K562 (cell line): ENCODE measurements around the gene MAPT. TPM values are rescaled to one million over a fixed set of nuclear protein-coding genes. Genes with fewer than 3 reads are reported as not detected.

ENCODE experiments used
- ATAC-seq: fragments of 200-7000 bp; cut with Tn5 transposase; 3 replicates; pipeline ENCODE4 v1.9.1; 2020; ENCODE audit warnings: moderate library complexity
- BruUV-seq: library from RNA; stranded (reverse); fragments of 400-500 nt; replicated peaks from 2 replicates; lab custom pipeline; 2021; lab: Mats Ljungman, UMichigan
- CTCF ChIA-PET: fragments of 300-600 bp; formaldehyde crosslinking; extraction: SDS; loops from one replicate; lab custom pipeline; 2021; ENCODE audit warnings: low intra/inter-chr PET ratio; lab: Yijun Ruan, JAX
- POLR2A ChIA-PET: fragments of 300-600, 350-650 bp; sonication (Branson Sonifier 250); formaldehyde crosslinking; extraction: SDS; loops from one replicate; lab custom pipeline; 2021; ENCODE audit warnings: antibody characterized with exemption, inconsistent platforms; lab: Yijun Ruan, JAX
- DNase-seq, 4 experiments: peaks; one replicate each; pipeline versions ENCODE4 v3.0.0 to v3.0.0-alpha.2; 2011 to 2018; ENCODE audit warnings: low spot score in 3 of 4, mixed read lengths in 3 of 4; ENCODE audit errors: extremely low read depth in 1 of 4
- FAIRE-seq: peaks from 2 replicates; lab custom pipeline; 2011; peaks lifted over from hg19 to GRCh38; lab: Jason Lieb, UNC
- H2AFZ ChIP-seq: 2 replicates; pipeline ENCODE4 v1.6.0; 2011; ENCODE audit warnings: low read depth, low read length, control low read depth, inconsistent platforms
- H3K27ac ChIP-seq: fragments of 200-600 bp; 3 replicates; pipeline ENCODE4 v1.8.0; 2011; ENCODE audit warnings: low read depth, mild to moderate bottlenecking, control low read depth, inconsistent platforms, low read length, moderate library complexity, mixed read lengths; ENCODE audit errors: extremely low read depth
- H3K27me3 ChIP-seq, 2 experiments: fragments of 300-600 bp in 1 of 2; 2 replicates in 1 of 2; 3 replicates in 1 of 2; pipeline versions ENCODE4 v1.6.0 to v1.8.0; 2011; ENCODE audit warnings: inconsistent platforms in 2 of 2, low read length in 2 of 2, mild to moderate bottlenecking in 1 of 2, mixed read lengths in 1 of 2, moderate library complexity in 1 of 2; ENCODE audit not compliant: control insufficient read depth in 2 of 2, insufficient read depth in 2 of 2
- H3K36me3 ChIP-seq: fragments of 300-600 bp; 3 replicates; pipeline ENCODE4 v1.8.0; 2011; ENCODE audit warnings: mild to moderate bottlenecking, low read length, inconsistent platforms; ENCODE audit not compliant: control insufficient read depth, insufficient read depth
- H3K4me1 ChIP-seq, 2 experiments: fragments of 200-600 bp in 1 of 2; replicated peaks in 1 of 2; 2 replicates in 1 of 2; 3 replicates in 1 of 2; pipeline versions ENCODE4 v1.5.1 to v1.8.0; 2011; ENCODE audit warnings: inconsistent platforms in 2 of 2, low read length in 2 of 2, mild to moderate bottlenecking in 1 of 2, mixed read lengths in 1 of 2, moderate library complexity in 1 of 2; ENCODE audit not compliant: control insufficient read depth in 2 of 2, insufficient read depth in 2 of 2
- H3K4me2 ChIP-seq: 2 replicates; pipeline ENCODE4 v1.6.1; 2011; ENCODE audit warnings: low read length, control low read depth, inconsistent platforms, mixed read lengths; ENCODE audit not compliant: insufficient read depth
- H3K4me3 ChIP-seq: fragments of 200-600 bp; sonication (generic), shearing (Covaris generic); 2 replicates; pipeline ENCODE4 v1.5.1; 2016; ENCODE audit warnings: control low read depth, inconsistent platforms
- H3K79me2 ChIP-seq: fragments of 200-600 bp; 3 replicates; pipeline ENCODE4 v1.8.0; 2011; ENCODE audit warnings: low read length, inconsistent platforms; ENCODE audit not compliant: control insufficient read depth, insufficient read depth
- H3K9ac ChIP-seq, 2 experiments: 2 replicates each; pipeline versions ENCODE4 v1.6.0 to v1.6.1; 2011; ENCODE audit warnings: low read depth in 2 of 2, low read length in 2 of 2, control low read depth in 1 of 2, inconsistent platforms in 1 of 2, mild to moderate bottlenecking in 1 of 2, mixed read lengths in 1 of 2; ENCODE audit not compliant: insufficient read depth in 1 of 2
- H3K9me1 ChIP-seq: one replicate; pipeline ENCODE4 v1.6.0; 2011; ENCODE audit warnings: inconsistent platforms, mild to moderate bottlenecking, low read length, moderate library complexity; ENCODE audit not compliant: control insufficient read depth, insufficient read depth
- H3K9me3 ChIP-seq: replicated peaks from 2 replicates; pipeline ENCODE4 v1.5.1; 2011; ENCODE audit warnings: low read depth, low read length, inconsistent platforms; ENCODE audit not compliant: control insufficient read depth, insufficient read depth
- H4K20me1 ChIP-seq: replicated peaks from 2 replicates; pipeline ENCODE4 v1.6.1; 2011; ENCODE audit warnings: low read length, inconsistent platforms, mixed read lengths; ENCODE audit not compliant: control insufficient read depth, insufficient read depth
- MAFF ChIP-seq: IDR thresholded peaks from 2 replicates; pipeline ENCODE4 v1.6.1; 2012; ENCODE audit warnings: low read length, improper control_type of control experiment
- MAFG ChIP-seq: fragments of 450-650 bp; conservative IDR thresholded peaks from 2 replicates; pipeline ENCODE4 v1.6.1; 2016; ENCODE audit warnings: missing genetic modification characterization, missing compliant biosample characterization
- NFE2L1 ChIP-seq: fragments of 450-650 bp; IDR thresholded peaks from 2 replicates; pipeline ENCODE4 v1.6.1; 2016; ENCODE audit warnings: missing genetic modification characterization, low read depth, mild to moderate bottlenecking, missing compliant biosample characterization, moderate library complexity, borderline replicate concordance
- ZNF121 ChIP-seq: sonication (generic); formaldehyde crosslinking; conservative IDR thresholded peaks from 2 replicates; pipeline ENCODE4 v1.8.0; 2022; ENCODE audit warnings: missing genetic modification reagents
- ZNF232 ChIP-seq: sonication (generic); formaldehyde crosslinking; IDR thresholded peaks from 2 replicates; pipeline ENCODE4 v1.8.0; 2022; ENCODE audit warnings: mild to moderate bottlenecking, missing genetic modification reagents
- WGBS: fragments of 100-300 bp; shearing (Covaris generic); methylation state at CpG from one replicate; pipeline ENCODE4 v1.1.6; 2016; ENCODE audit warnings: low coverage, mixed read lengths; ENCODE audit not compliant: insufficient coverage; ENCODE audit errors: missing lambda C conversion rate; 5-methylcytosine and 5-hydroxymethylcytosine counted together
- in situ Hi-C: fragments of 300-500 bp; cut with MboI; formaldehyde crosslinking; loops from 4 replicates; pipeline ENCODE4 v1.15.0; 2018; ENCODE audit warnings: inconsistent platforms, mixed read lengths
- intact Hi-C: fragments of 100-400 bp; cut with micrococcal nuclease; formaldehyde crosslinking; loops from 2 replicates; pipeline ENCODE4 v1.14.2; 2022
- polyA plus RNA-seq, 8 experiments: library from polyadenylated mRNA; depleted of rRNA in 4 of 8; stranded (reverse) in 5 of 8; unstranded in 3 of 8; fragments of >200 nt; fragmentation: Nextera tagmentation in 2 of 8; fragmentation: Illumina TruSeq in 1 of 8; extraction: Ambion mirVana in 2 of 8; extraction: Trizol in 1 of 8; gene quantifications; 2 replicates each; pipeline versions ENCODE4 v1.2.1 to v1.2.3, GENCODE V29; 2011 to 2014; ENCODE audit warnings: inconsistent platforms in 1 of 8, missing spikeins in 1 of 8
- total RNA-seq, 7 experiments: library from RNA; depleted of rRNA in 6 of 7; stranded (reverse); fragments of >200 nt in 6 of 7; fragmentation: Illumina TruSeq in 2 of 7; extraction: Trizol in 2 of 7; gene quantifications; 2 replicates each; pipeline versions ENCODE4 v1.2.1 to v1.2.3, GENCODE V29; 2011 to 2021; ENCODE audit warnings: low replicate concordance in 1 of 7
- TF ChIP-seq, protein P1 (sequence below), 2 experiments: fragments of 150-350 bp in 1 of 2; IDR thresholded peaks; 2 replicates each; pipeline ENCODE4 v1.6.1; 2012 to 2016; ENCODE audit warnings: low read depth in 2 of 2, low read length in 2 of 2, mild to moderate bottlenecking in 1 of 2, moderate library complexity in 1 of 2

MAPT gene
- total and polyA plus RNA-seq, 9 of the 15 experiments (the other 6 are each of a cell fraction or from before 2014, with no cell fraction given): 0.04 to 1.1 (median 0.36) TPM

DNA sequence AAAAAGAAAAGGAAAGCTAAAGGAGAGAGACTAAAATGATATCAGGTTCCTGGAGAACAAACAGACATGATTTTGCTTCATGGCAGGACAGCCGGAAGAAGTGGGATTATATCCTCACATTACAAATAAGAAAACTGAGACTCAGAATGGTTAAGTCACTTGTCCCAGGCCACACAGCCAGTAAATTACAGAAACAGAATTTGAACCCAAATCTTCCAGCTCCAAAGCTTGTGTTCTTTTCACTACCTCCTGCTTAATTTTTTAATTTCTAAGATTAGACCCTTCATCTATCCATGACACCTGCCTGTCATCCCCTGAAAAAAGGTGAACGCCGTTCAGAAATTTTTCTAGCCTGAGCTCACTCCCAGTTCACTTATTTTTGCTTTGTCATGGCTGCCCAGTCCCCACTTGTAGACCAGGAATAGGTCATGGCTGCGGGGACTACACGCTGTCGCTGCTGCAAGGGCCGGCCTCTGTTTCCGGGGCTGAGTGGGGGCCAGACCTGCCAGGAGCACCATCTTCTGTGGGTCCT lies 36.1 kb downstream of the MAPT start (continued):
- TF ChIP-seq MAFG (tag): peak; percentile 87
- TF ChIP-seq ZNF232 (CRISPR knock-in tag): no peak
- TF ChIP-seq NFE2L1 (tag): peak; percentile 62
- TF ChIP-seq MAFF: peak; percentile 45; the same call in 1 of the 2 replicates

- no TSS peak for BruUV-seq
- 69% methylated on average over 2 of the region's 2 CpGs for WGBS
Measured at GRCh38 chr17:45931677-45932076, 37.3 kb downstream of the MAPT start.

More at GRCh38 chr17:45931677-45932076, 37.3 kb downstream of the MAPT start:
- H3K4me3 ChIP-seq: no peak overlapping the region
- no peaks in the 10 kb centered on the region for H3K9me3 ChIP-seq
- in situ Hi-C loops (no loop called here), intact Hi-C loops (no loop called here)
- ChIA-PET CTCF (no interaction called here), POLR2A (interaction anchor here (0.9 to 1.2 kb wide), 2 partner anchors 11 to 12 kb away, joined by 3 to 5 read pairs; no protein-coding TSS in a partner anchor)
- no peaks in the 10 kb centered on the region for H3K79me2 ChIP-seq
- H3K9me1 ChIP-seq: no peaks in the 10 kb centered on the region
- H3K27me3 ChIP-seq: peaks cover 17 to 22% of the 10 kb centered on the region in 2 experiments
- no peak overlapping the region for H3K9ac ChIP-seq
- H3K4me1 ChIP-seq: peaks cover 0 to 3% of the 10 kb centered on the region in 2 experiments; a peak in 2 of 5 replicates
- peak; percentile 33 for TF ChIP-seq ZNF121
- TF ChIP-seq, protein P1, sequence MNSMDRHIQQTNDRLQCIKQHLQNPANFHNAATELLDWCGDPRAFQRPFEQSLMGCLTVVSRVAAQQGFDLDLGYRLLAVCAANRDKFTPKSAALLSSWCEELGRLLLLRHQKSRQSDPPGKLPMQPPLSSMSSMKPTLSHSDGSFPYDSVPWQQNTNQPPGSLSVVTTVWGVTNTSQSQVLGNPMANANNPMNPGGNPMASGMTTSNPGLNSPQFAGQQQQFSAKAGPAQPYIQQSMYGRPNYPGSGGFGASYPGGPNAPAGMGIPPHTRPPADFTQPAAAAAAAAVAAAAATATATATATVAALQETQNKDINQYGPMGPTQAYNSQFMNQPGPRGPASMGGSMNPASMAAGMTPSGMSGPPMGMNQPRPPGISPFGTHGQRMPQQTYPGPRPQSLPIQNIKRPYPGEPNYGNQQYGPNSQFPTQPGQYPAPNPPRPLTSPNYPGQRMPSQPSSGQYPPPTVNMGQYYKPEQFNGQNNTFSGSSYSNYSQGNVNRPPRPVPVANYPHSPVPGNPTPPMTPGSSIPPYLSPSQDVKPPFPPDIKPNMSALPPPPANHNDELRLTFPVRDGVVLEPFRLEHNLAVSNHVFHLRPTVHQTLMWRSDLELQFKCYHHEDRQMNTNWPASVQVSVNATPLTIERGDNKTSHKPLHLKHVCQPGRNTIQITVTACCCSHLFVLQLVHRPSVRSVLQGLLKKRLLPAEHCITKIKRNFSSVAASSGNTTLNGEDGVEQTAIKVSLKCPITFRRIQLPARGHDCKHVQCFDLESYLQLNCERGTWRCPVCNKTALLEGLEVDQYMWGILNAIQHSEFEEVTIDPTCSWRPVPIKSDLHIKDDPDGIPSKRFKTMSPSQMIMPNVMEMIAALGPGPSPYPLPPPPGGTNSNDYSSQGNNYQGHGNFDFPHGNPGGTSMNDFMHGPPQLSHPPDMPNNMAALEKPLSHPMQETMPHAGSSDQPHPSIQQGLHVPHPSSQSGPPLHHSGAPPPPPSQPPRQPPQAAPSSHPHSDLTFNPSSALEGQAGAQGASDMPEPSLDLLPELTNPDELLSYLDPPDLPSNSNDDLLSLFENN (IDR thresholded peaks at IDR 0.05; ENCODE audit: low read depth in 2 of 2, low read length in 2 of 2): no peak
- ATAC-seq: no peak
- no peak overlapping the region for H3K4me2 ChIP-seq
- no peaks in the 10 kb centered on the region for H3K36me3 ChIP-seq
- no peak for FAIRE-seq
- H2AFZ ChIP-seq: no peak overlapping the region
- H3K27ac ChIP-seq: no peak overlapping the region
- H4K20me1 ChIP-seq: no peaks in the 10 kb centered on the region
- no peak for DNase-seq
